ENCODE results near the gene ZNF385A. TPM values are rescaled to one million over a fixed set of nuclear protein-coding genes. Genes with fewer than 3 reads are reported as not detected.
"Not testable (repeated sequence)": the region's sequence is repeated elsewhere in the genome, so short reads cannot be mapped to it uniquely, and the experiment has no call there.

The ZNF385A gene
- polyA plus RNA-seq, 1 experiment = 0.96 TPM

DNA sequence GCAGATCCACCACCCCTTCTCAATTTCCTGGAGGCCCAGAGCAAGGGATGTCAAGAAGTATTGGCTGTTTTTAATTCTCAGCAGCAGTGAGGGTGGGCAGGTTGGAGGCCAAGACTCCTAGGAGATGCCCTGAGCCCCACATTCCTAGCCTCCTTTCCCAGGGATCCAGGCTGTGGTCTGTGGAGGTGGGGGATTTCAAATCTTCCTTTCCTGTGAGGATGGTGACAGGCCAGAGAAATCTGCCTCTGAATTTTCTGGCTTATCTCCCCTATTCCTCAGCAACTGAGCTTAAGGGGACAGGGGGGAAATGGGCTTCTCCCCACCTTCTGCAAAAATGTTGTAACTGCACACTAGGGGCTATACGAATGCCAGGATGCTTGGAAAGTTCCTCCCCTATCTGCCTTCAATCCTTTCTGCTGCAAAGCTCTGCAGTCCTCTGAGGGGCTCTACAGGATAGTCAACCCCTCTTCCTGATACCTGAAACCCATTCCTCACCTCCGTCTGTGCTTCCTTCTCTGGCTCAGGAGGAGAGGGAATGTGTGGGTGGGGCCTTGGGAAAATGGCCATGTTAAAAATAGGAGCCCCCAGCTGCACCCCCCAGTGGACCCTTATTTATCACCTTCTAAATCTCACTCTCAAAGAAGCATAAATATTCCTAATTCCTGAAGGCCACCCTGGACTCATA, 26.9 kb downstream of the ZNF385A start:
- DNase-seq (ENCODE audit: low read depth) = no peak
- TF ChIP-seq, protein P1, sequence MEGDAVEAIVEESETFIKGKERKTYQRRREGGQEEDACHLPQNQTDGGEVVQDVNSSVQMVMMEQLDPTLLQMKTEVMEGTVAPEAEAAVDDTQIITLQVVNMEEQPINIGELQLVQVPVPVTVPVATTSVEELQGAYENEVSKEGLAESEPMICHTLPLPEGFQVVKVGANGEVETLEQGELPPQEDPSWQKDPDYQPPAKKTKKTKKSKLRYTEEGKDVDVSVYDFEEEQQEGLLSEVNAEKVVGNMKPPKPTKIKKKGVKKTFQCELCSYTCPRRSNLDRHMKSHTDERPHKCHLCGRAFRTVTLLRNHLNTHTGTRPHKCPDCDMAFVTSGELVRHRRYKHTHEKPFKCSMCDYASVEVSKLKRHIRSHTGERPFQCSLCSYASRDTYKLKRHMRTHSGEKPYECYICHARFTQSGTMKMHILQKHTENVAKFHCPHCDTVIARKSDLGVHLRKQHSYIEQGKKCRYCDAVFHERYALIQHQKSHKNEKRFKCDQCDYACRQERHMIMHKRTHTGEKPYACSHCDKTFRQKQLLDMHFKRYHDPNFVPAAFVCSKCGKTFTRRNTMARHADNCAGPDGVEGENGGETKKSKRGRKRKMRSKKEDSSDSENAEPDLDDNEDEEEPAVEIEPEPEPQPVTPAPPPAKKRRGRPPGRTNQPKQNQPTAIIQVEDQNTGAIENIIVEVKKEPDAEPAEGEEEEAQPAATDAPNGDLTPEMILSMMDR (IDR thresholded peaks at IDR 0.05; ENCODE audit: insufficient read depth, low read depth, low read length) = no peak
- no peak overlapping the region for H3K4me3 ChIP-seq (ENCODE audit: low read depth, low read length)
- ChIA-PET POLR2A (no interaction called here), CTCF (interaction anchor here (0.7 to 9.2 kb wide), 13 partner anchors 11 to 149 kb away, joined by 3 to 114 read pairs (median 9); partner anchors contain the start of gene NFE2)
- H3K27me3 ChIP-seq (ENCODE audit: control insufficient read depth, insufficient read depth, low read length) = no peaks in the 10 kb centered on the region
- H3K36me3 ChIP-seq (ENCODE audit: control insufficient read depth, insufficient read depth, low read length) = no peaks in the 10 kb centered on the region

GRCh38 chr12:54356951-54357356, 27.6 kb downstream of the ZNF385A start:
- no peak for DNase-seq (ENCODE audit: low read depth)
- ChIA-PET CTCF (interaction anchor here (0.7 to 9.2 kb wide), 10 partner anchors 11 to 138 kb away, joined by 3 to 114 read pairs (median 6); partner anchors contain the start of gene NFE2), POLR2A (no interaction called here)
- TF ChIP-seq, protein P1 (IDR thresholded peaks at IDR 0.05; ENCODE audit: insufficient read depth, low read depth, low read length) = no peak
- Histone ChIP-seq H3K27me3 (ENCODE audit: control insufficient read depth, insufficient read depth, low read length) (no peaks in the 10 kb centered on the region), H3K4me3 (ENCODE audit: low read depth, low read length) (no peak overlapping the region), H3K36me3 (ENCODE audit: control insufficient read depth, insufficient read depth, low read length) (no peaks in the 10 kb centered on the region)

GRCh38 chr12:54356228-54356627, 28.3 kb downstream of the ZNF385A start:
- no peak for DNase-seq (ENCODE audit: low read depth)
- TF ChIP-seq, protein P1 (IDR thresholded peaks at IDR 0.05; ENCODE audit: insufficient read depth, low read depth, low read length) = no peak
- ChIA-PET CTCF (interaction anchor here (0.6 to 9.2 kb wide), 8 partner anchors 12 to 137 kb away, joined by 3 to 114 read pairs (median 6); no protein-coding TSS in a partner anchor), POLR2A (no interaction called here)
- no peak overlapping the region for H3K4me3 ChIP-seq (ENCODE audit: low read depth, low read length)
- H3K27me3 ChIP-seq (ENCODE audit: control insufficient read depth, insufficient read depth, low read length) = no peaks in the 10 kb centered on the region
- no peaks in the 10 kb centered on the region for H3K36me3 ChIP-seq (ENCODE audit: control insufficient read depth, insufficient read depth, low read length)

DNA sequence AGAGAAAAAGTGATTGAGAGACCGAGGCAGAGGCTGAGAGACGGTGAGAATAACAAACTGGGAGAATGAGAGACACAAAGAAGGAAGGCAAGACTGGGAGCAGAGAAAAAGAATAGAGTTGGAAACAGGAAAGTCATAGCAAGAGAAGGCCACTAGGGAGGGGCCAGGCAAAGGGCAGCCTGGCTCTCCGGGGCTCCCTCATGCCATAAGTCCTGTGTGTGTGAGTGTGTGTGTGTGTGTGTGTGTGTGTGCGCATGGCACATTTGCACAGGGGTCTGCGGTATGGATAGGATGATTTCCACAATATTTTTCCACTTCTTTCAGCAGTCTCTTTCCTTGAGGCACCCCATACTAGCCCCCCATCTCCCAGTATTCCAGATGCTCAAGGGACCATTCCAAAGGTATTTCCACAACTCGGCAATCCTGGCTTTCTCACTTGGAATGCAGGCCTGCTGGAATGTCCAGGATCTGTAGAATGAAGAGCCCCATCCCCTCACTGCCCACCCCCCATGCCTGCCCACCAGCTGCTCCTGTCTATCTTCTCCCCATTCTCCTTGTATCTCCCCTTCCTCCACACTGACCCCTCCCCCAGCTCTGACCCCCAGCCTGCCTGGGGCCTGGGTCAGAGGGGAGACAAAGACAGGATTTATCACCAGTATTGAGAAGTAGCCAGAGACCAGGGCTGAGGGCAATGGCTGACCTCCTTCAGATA, 29.3 kb downstream of the ZNF385A start:
- TF ChIP-seq, protein P1 (IDR thresholded peaks at IDR 0.05; ENCODE audit: insufficient read depth, low read depth, low read length) = no peak
- CTCF ChIA-PET = interaction anchor here (0.8 to 9.2 kb wide), 4 partner anchors 13 to 136 kb away, joined by 3 to 114 read pairs (median 45); no protein-coding TSS in a partner anchor
- Histone ChIP-seq H3K27me3 (ENCODE audit: control insufficient read depth, insufficient read depth, low read length) (no peaks in the 10 kb centered on the region), H3K4me3 (ENCODE audit: low read depth, low read length) (no peak overlapping the region), H3K36me3 (ENCODE audit: control insufficient read depth, insufficient read depth, low read length) (peaks cover 2% of the 10 kb centered on the region; the same call in 1 of the 2 replicates)
- DNase-seq (ENCODE audit: low read depth) = no peak
- POLR2A ChIA-PET = no interaction called here

GRCh38 chr12:54354271-54354670, 30.3 kb downstream of the ZNF385A start:
- CTCF ChIA-PET = interaction anchor here (1.5 kb wide), 1 partner anchor 25 kb away, joined by 4 read pairs; no protein-coding TSS in a partner anchor
- DNase-seq (ENCODE audit: low read depth); H3K27me3 ChIP-seq (ENCODE audit: control insufficient read depth, insufficient read depth, low read length); H3K36me3 ChIP-seq (ENCODE audit: control insufficient read depth, insufficient read depth, low read length); POLR2A ChIA-PET; H3K4me3 ChIP-seq (ENCODE audit: low read depth, low read length): not testable (repeated sequence)
